Measurements from ENCODE around the gene WWOX. TPM values are rescaled to one million over a fixed set of nuclear protein-coding genes. Genes with fewer than 3 reads are reported as not detected.
"Not testable (repeated sequence)": the region's sequence is repeated elsewhere in the genome, so short reads cannot be mapped to it uniquely, and the experiment has no call there.

The WWOX gene
- total RNA-seq, 2 experiments from 2014 or later, result 19.9 to 29.4 TPM

DNA sequence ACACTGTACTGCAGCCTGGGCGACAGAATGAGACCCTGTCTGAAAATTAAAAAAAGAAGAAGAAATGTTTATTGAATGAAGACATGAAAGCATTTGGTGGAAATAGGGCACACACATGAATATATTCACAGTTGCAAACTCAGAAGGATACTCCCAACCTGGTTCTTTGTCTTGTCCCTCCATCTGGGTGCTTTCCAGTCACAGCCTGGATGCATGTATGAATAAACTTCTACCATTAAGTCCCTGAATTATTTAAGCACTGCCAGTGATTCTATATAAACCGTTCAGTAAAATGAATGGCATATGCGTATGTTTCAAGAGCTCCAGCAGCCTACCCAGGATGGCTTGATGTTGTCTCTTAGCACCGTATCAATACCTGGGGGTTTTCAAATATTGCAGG, 591.1 kb downstream of the WWOX start:
- Mint-ChIP-seq H3K9me3 (ENCODE audit: low read depth) (no peaks in the 10 kb centered on the region), H3K4me3 (no peak overlapping the region), H3K36me3 (ENCODE audit: low read depth) (no peaks in the 10 kb centered on the region), H3K4me1 (no peaks in the 10 kb centered on the region), H3K27ac (no peak overlapping the region), H3K27me3 (no peaks in the 10 kb centered on the region)
- DNase-seq (no peak), ATAC-seq (no peak)
- CTCF ChIA-PET, result interaction anchor here (0.6 to 0.7 kb wide), 2 partner anchors 15 to 512 kb away, joined by 3 read pairs; no protein-coding TSS in a partner anchor
- intact Hi-C loops (cut with DNase I, micrococcal nuclease), result no loop called here
- POLR2A ChIA-PET, result no interaction called here

DNA sequence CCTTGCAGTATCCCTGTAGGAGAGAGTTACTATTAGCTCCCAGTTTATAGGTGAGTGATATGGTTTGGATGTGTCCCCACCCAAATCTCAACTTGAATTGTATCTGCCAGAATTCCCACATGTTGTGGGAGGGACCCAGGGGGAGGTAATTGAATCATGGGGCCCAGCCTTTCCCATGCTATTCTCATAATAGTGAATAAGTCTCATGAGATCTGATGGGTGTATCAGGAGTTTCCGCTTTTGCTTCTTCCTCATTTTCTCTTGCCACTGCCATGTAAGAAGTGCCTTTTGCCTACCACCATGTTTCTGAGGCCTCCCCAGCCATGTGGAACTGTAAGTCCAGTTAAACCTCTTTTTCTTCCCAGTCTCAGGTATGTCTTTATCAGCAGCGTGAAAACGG, 592.3 kb downstream of the WWOX start:
- H3K9me3 Mint-ChIP-seq (ENCODE audit: low read depth); intact Hi-C loops (cut with DNase I, micrococcal nuclease); DNase-seq; ATAC-seq; H3K36me3 Mint-ChIP-seq (ENCODE audit: low read depth); H3K4me3 Mint-ChIP-seq; H3K27ac Mint-ChIP-seq; H3K4me1 Mint-ChIP-seq; H3K27me3 Mint-ChIP-seq; CTCF ChIA-PET; POLR2A ChIA-PET: not testable (repeated sequence)

DNA sequence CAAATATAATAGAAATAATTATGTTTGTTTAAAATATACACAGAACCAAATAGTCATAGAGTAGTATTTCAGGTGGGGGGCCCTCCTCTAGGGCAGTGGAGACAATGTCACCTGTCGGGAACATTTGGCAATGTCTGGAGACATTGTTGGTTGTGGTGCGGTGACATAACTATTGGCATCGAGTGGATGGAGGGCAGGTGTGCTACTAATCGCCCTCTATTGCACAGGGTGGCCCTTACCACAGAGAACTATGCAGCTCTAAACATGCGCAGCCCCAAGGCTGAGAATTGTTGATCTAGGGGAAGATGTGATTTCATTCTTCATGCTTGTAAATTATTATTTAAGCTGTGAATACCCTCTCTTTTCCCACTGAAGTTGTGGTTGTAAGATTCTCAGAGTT, 594.0 kb downstream of the WWOX start:
- CTCF ChIA-PET, result no interaction called here
- H3K36me3 Mint-ChIP-seq (ENCODE audit: low read depth), result no peaks in the 10 kb centered on the region
- H3K4me3 Mint-ChIP-seq, result no peak overlapping the region
- intact Hi-C loops (cut with DNase I, micrococcal nuclease), result no loop called here
- DNase-seq (no peak), ATAC-seq (no peak)
- no peak overlapping the region for H3K27ac Mint-ChIP-seq
- H3K9me3 Mint-ChIP-seq (ENCODE audit: low read depth), result no peaks in the 10 kb centered on the region
- H3K27me3 Mint-ChIP-seq, result no peaks in the 10 kb centered on the region
- H3K4me1 Mint-ChIP-seq, result no peaks in the 10 kb centered on the region
- POLR2A ChIA-PET, result no interaction called here

DNA sequence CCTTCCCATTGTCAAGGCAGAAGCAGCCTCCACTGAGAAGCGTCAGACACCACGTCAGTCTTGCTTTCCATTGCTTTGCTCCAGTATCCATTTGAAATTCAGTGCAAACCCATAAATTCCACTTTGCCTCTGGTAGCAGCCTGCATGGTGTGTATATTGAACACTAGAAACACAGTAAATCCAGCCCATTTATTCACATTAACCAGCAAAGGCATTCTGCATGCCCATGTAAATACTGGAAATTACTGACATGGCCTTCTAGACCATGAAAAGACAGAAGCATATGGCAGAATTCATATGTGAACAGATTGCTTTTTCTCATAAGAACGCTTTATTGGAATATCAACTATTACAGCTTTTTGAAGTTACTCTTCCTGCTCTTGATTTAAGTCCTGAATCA, 595.0 kb downstream of the WWOX start:
- H3K9me3 Mint-ChIP-seq (ENCODE audit: low read depth), result no peaks in the 10 kb centered on the region
- H3K27ac Mint-ChIP-seq, result no peak overlapping the region
- no peaks in the 10 kb centered on the region for H3K27me3 Mint-ChIP-seq
- ChIA-PET POLR2A (no interaction called here), CTCF (interaction anchor here (0.9 kb wide), 1 partner anchor 216 kb away, joined by 3 read pairs; no protein-coding TSS in a partner anchor)
- no peaks in the 10 kb centered on the region for H3K36me3 Mint-ChIP-seq (ENCODE audit: low read depth)
- no peaks in the 10 kb centered on the region for H3K4me1 Mint-ChIP-seq
- no peak for DNase-seq
- no peak for ATAC-seq
- H3K4me3 Mint-ChIP-seq, result no peak overlapping the region
- intact Hi-C loops (cut with DNase I, micrococcal nuclease), result no loop called here

DNA sequence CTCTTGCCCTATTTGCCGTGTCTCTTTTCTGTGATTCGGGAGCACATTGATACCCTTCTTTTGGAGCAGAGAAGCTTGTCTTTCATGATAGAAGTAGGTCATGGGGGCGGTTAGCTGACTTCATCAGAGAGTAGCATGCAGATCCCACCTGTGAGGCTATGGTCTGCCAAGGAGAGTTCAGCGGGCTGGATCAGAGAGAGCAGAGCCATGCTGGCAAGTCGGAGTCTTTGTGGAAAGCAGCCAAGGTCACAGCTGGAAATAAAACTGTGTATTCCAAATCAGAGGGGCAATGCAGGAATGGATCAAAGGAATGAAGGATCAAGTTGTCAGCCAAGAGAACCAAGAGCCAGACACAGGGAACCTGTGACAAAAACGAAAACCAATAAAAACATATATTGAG, 595.9 kb downstream of the WWOX start:
- no peaks in the 10 kb centered on the region for H3K27me3 Mint-ChIP-seq
- DNase-seq (no peak), ATAC-seq (no peak)
- CTCF ChIA-PET, result interaction anchor here (1.1 kb wide), 1 partner anchor 10 kb away, joined by 4 read pairs; no protein-coding TSS in a partner anchor
- no peaks in the 10 kb centered on the region for H3K4me1 Mint-ChIP-seq
- no peaks in the 10 kb centered on the region for H3K9me3 Mint-ChIP-seq (ENCODE audit: low read depth)
- no peak overlapping the region for H3K27ac Mint-ChIP-seq
- no peaks in the 10 kb centered on the region for H3K36me3 Mint-ChIP-seq (ENCODE audit: low read depth)
- intact Hi-C loops (cut with DNase I, micrococcal nuclease), result no loop called here
- POLR2A ChIA-PET, result no interaction called here
- no peak overlapping the region for H3K4me3 Mint-ChIP-seq

DNA sequence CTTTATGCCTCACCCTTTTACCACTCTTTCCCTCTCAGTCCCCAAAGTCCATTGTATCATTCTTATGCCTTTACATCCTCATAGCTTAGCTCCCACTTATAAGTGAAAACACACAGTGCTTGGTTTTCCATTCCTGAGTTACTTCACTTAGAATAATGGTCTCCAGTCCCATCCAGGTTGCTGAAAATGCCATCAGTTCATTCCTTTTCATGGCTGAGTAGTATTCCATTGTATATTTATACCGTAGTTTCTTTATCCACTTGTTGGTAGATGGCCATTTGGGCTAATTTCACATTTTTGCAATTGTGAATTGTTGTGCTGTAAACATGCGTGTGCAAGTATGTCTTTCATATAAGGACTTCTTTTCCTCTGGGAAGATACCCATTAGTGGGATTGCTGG, 597.3 kb downstream of the WWOX start:
- intact Hi-C loops (cut with DNase I, micrococcal nuclease), result no loop called here
- CTCF ChIA-PET, result no interaction called here

DNA sequence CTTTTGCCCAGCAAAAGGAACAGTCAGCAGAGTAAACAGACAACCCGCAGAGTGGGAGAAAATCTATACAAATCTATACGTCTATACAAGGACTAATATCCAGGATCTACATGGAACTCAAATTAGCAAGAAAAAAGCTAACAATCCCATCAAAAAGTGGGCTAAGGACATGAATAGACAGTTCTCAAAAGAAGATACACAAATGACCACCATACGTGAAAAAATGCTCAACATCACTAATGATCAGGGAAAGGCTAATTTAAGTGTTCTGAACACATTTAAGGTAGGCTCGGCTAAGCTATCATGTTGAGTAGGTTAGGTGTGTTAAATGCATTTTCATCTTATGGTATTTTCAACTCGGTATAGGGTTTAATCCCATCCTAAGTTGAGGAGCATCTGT, 598.0 kb downstream of the WWOX start:
- H3K27ac Mint-ChIP-seq, result no peak overlapping the region
- no peaks in the 10 kb centered on the region for H3K9me3 Mint-ChIP-seq (ENCODE audit: low read depth)
- POLR2A ChIA-PET, result no interaction called here
- ATAC-seq (no peak), DNase-seq (no peak)
- intact Hi-C loops (cut with DNase I, micrococcal nuclease), result no loop called here
- no peaks in the 10 kb centered on the region for H3K4me1 Mint-ChIP-seq
- no peaks in the 10 kb centered on the region for H3K36me3 Mint-ChIP-seq (ENCODE audit: low read depth)
- H3K27me3 Mint-ChIP-seq, result no peaks in the 10 kb centered on the region
- CTCF ChIA-PET, result interaction anchor here (0.6 kb wide), 1 partner anchor 279 kb away, joined by 3 read pairs; no protein-coding TSS in a partner anchor
- H3K4me3 Mint-ChIP-seq, result no peak overlapping the region

More for the DNA sequence above, 597.3 kb downstream of the WWOX start:
- no peak for DNase-seq
- Mint-ChIP-seq H3K27ac (no peak overlapping the region), H3K27me3 (no peaks in the 10 kb centered on the region), H3K4me3 (no peak overlapping the region), H3K9me3 (ENCODE audit: low read depth) (no peaks in the 10 kb centered on the region), H3K4me1 (no peaks in the 10 kb centered on the region), H3K36me3 (ENCODE audit: low read depth) (no peaks in the 10 kb centered on the region)
- no peak for ATAC-seq
- POLR2A ChIA-PET, result interaction anchor here (0.5 kb wide), 1 partner anchor 120 kb away, joined by 11 read pairs; no protein-coding TSS in a partner anchor

DNA sequence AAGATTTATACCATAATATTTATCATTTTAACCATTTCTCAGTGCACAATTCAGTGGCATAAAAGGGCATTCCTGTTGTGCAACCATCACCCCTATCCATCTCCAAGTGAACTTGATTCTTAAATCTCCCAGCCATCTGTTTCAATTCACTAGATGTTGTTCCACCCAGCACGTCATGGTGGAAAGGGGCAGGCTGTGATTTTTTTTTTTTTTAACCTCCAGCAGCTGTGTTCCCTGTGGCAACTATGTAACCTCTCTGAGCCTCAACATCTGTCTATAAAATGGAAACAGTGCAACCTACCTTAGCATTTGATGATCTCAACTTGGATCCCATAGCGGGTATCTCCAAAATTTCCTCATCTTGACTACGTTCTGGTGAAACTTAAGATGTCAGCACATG, 604.5 kb downstream of the WWOX start:
- intact Hi-C loops (cut with DNase I, micrococcal nuclease), result loop anchor here (2.0 to 10.0 kb wide), 7 partner anchors 193 to 1761 kb away; partner anchors contain the start of gene MAF (in 1 of the 2)
- H3K27me3 Mint-ChIP-seq, result no peaks in the 10 kb centered on the region
- no peak for DNase-seq
- ChIA-PET CTCF (interaction anchor here (0.8 to 3.1 kb wide), 2 partner anchors 11 to 68 kb away, joined by 3 to 26 read pairs; no protein-coding TSS in a partner anchor), POLR2A (no interaction called here)
- H3K27ac Mint-ChIP-seq, result no peak overlapping the region
- no peak for ATAC-seq
- H3K4me1 Mint-ChIP-seq, result peaks cover 13% of the 10 kb centered on the region
- no peak overlapping the region for H3K4me3 Mint-ChIP-seq
- H3K36me3 Mint-ChIP-seq (ENCODE audit: low read depth), result no peaks in the 10 kb centered on the region
- peaks cover 1% of the 10 kb centered on the region for H3K9me3 Mint-ChIP-seq (ENCODE audit: low read depth)

DNA sequence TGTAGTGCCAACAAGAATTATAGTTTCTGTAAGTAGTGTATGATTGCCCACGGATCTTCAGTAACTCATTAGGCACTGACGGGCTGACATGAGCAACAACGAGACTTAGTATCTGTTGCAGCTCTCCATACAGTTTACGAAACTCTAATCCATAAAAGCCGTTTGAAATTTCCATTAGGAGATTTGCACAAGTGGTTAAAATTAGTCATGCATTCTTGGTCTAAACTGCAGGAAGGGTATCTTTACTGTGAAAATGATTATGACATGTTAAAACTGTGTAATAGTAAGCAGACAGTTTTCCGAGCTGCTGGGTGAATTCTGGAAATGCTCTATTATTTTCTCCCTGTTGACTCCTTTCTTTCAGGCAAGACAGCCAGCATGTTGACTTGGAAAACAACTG, 605.0 kb downstream of the WWOX start:
- Mint-ChIP-seq H3K9me3 (ENCODE audit: low read depth) (peaks cover 1% of the 10 kb centered on the region), H3K36me3 (ENCODE audit: low read depth) (no peaks in the 10 kb centered on the region), H3K4me1 (peaks cover 13% of the 10 kb centered on the region), H3K4me3 (no peak overlapping the region), H3K27ac (no peak overlapping the region), H3K27me3 (no peaks in the 10 kb centered on the region)
- DNase-seq (no peak), ATAC-seq (no peak)
- intact Hi-C loops (cut with DNase I, micrococcal nuclease), result loop anchor here (2.0 to 10.0 kb wide), 7 partner anchors 192 to 1760 kb away; partner anchors contain the start of gene MAF (in 1 of the 2)
- CTCF ChIA-PET, result interaction anchor here (0.8 to 3.1 kb wide), 2 partner anchors 10 to 67 kb away, joined by 3 to 26 read pairs; no protein-coding TSS in a partner anchor
- POLR2A ChIA-PET, result no interaction called here

DNA sequence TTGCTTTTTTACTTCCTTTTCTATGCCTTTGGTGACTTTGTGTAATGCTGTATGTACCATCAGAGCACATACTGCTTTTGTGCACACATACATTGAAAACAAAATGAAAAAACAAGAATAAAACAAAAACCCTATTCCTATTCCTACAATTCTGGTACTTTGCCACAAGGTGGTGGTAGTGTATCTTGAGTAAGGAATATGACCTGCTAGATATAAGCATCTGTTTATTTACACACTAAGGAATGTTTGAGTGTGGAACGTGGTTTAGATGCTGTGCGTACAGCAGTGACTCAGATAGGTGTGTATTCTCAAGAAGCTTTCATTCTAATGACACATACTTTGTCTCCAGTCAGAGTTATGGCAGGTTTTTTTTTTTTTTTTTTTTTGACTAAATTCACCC, 606.2 kb downstream of the WWOX start:
- CTCF ChIA-PET, result interaction anchor here (0.6 to 3.1 kb wide), 12 partner anchors 10 to 896 kb away, joined by 3 to 26 read pairs (median 3); no protein-coding TSS in a partner anchor
- Mint-ChIP-seq H3K9me3 (ENCODE audit: low read depth) (peaks cover 1% of the 10 kb centered on the region), H3K27ac (no peak overlapping the region), H3K27me3 (no peaks in the 10 kb centered on the region), H3K4me3 (no peak overlapping the region), H3K36me3 (ENCODE audit: low read depth) (no peaks in the 10 kb centered on the region), H3K4me1 (peaks cover 13% of the 10 kb centered on the region)
- DNase-seq (peak; percentile 30), ATAC-seq (peak; percentile 99)
- POLR2A ChIA-PET, result interaction anchor here (0.6 kb wide), 1 partner anchor 253 kb away, joined by 6 read pairs; no protein-coding TSS in a partner anchor
- intact Hi-C loops (cut with DNase I, micrococcal nuclease), result loop anchor here (1.0 to 10.0 kb wide), 14 partner anchors 37 to 1761 kb away; partner anchors contain the start of gene MAF (in 1 of the 2)

DNA sequence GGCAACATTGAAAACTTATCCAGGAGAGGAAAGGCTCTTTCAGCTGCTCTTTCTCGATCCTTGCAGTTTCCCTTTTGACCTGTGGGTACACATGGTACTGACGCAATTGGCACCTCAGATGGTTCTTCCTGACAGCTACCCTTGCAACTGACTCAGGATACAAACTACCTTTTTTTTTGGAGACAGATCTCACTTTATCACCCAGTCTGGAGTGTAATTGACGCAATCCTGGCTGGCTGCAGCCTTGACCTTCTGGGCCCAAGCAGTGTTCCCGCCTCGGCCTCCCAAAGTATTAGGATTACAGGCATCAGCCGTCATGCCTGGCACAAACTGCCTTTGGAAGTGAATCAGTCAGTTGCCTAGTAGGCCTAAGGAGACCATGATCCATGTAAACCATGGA, 607.2 kb downstream of the WWOX start:
- ATAC-seq (no peak), DNase-seq (no peak)
- H3K27ac Mint-ChIP-seq, result peak overlapping the region; percentile 70
- ChIA-PET POLR2A (interaction anchor here (0.7 kb wide), 1 partner anchor 18 kb away, joined by 3 read pairs; no protein-coding TSS in a partner anchor), CTCF (interaction anchor here (0.7 to 3.1 kb wide), 7 partner anchors 13 to 895 kb away, joined by 3 to 26 read pairs (median 4); no protein-coding TSS in a partner anchor)
- H3K4me3 Mint-ChIP-seq, result no peak overlapping the region
- no peaks in the 10 kb centered on the region for H3K36me3 Mint-ChIP-seq (ENCODE audit: low read depth)
- H3K9me3 Mint-ChIP-seq (ENCODE audit: low read depth), result peaks cover 1% of the 10 kb centered on the region
- intact Hi-C loops (cut with DNase I, micrococcal nuclease), result loop anchor here (1.0 to 10.0 kb wide), 8 partner anchors 36 to 1758 kb away; no protein-coding TSS in a partner anchor
- H3K4me1 Mint-ChIP-seq, result peaks cover 13% of the 10 kb centered on the region
- no peaks in the 10 kb centered on the region for H3K27me3 Mint-ChIP-seq

DNA sequence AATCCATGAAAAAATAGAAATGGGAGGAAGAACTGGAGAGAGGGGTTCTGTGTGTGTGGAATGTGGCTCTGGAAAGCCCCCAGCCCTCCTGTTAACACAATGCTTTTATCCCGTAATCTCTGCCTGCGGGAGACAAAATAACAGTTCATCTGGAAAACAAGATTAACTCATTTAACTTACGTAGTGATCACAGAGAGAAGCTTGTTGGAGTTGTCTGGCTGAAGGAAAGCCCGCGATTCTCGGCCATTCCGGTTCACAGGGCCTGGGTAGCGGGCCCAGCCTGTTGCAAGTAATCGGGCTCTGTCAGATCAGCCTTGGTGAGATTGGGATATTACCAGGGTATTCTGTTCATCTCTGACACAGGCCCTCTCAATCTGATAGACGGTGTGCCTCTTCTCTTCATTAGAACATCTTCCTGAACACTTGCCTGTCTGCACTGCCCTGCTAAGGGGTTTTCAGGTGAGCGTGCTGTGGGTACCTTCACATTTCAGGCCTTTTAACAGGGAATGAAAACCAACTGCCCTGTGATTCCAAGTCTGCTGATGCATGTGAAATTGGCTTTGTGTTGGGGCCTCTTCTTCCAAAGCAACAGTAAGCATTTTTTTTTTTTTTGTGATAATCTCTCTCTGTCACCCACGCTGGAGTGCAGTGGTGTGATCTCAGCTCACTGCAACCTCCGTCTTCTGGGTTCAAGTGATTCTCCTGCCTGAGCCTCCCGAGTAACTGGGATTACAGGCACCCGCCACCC, 609.9 kb downstream of the WWOX start:
- no peak for DNase-seq
- H3K27me3 Mint-ChIP-seq, result no peaks in the 10 kb centered on the region
- no peak for ATAC-seq
- no peaks in the 10 kb centered on the region for H3K36me3 Mint-ChIP-seq (ENCODE audit: low read depth)
- no peak overlapping the region for H3K27ac Mint-ChIP-seq
- no peak overlapping the region for H3K4me3 Mint-ChIP-seq
- POLR2A ChIA-PET, result no interaction called here
- H3K4me1 Mint-ChIP-seq, result peaks cover 13% of the 10 kb centered on the region
- intact Hi-C loops (cut with DNase I, micrococcal nuclease), result loop anchor here (5.0 to 10.0 kb wide), 6 partner anchors 193 to 1755 kb away; no protein-coding TSS in a partner anchor
- CTCF ChIA-PET, result no interaction called here
- H3K9me3 Mint-ChIP-seq (ENCODE audit: low read depth), result peaks cover 1% of the 10 kb centered on the region
